ENCODE measurements around the gene MGMT.

MGMT gene

GRCh38 chr10:129536336-129536735, 69.3 kb downstream of the MGMT start:
- Histone ChIP-seq H3K36me3 (no peaks in the 10 kb centered on the region), H3K4me3 (ENCODE audit: low read depth, low read length) (no peak overlapping the region)

GRCh38 chr10:129537151-129537550, 70.1 kb downstream of the MGMT start:
- TF ChIP-seq CTCF (IDR thresholded peaks at IDR 0.05; ENCODE audit: low read depth, low read length): no peak
- Histone ChIP-seq H3K36me3 (no peaks in the 10 kb centered on the region), H3K27me3 (ENCODE audit: insufficient read depth, low read depth, severe bottlenecking) (no peaks in the 10 kb centered on the region), H3K9me3 (ENCODE audit: severe bottlenecking) (no peaks in the 10 kb centered on the region), H3K27ac (no peak overlapping the region), H3K4me3 (ENCODE audit: low read depth, low read length) (no peak overlapping the region)
- no peak for DNase-seq

More at GRCh38 chr10:129536336-129536735, 69.3 kb downstream of the MGMT start:
- no peak for TF ChIP-seq CTCF (IDR thresholded peaks at IDR 0.05; ENCODE audit: low read depth, low read length)
- H3K9me3 ChIP-seq (ENCODE audit: severe bottlenecking): no peaks in the 10 kb centered on the region
- no peak for DNase-seq
- H3K27me3 ChIP-seq (ENCODE audit: insufficient read depth, low read depth, severe bottlenecking): no peaks in the 10 kb centered on the region
- no peak overlapping the region for H3K27ac ChIP-seq

- Histone ChIP-seq H3K27me3 (ENCODE audit: insufficient read depth, low read depth, severe bottlenecking) (no peaks in the 10 kb centered on the region), H3K36me3 (no peaks in the 10 kb centered on the region), H3K27ac (no peak overlapping the region), H3K9me3 (ENCODE audit: severe bottlenecking) (no peaks in the 10 kb centered on the region), H3K4me3 (ENCODE audit: low read depth, low read length) (no peak overlapping the region)
- DNase-seq: no peak
- TF ChIP-seq CTCF (IDR thresholded peaks at IDR 0.05; ENCODE audit: low read depth, low read length): no peak
Measured at GRCh38 chr10:129538236-129538635, 71.2 kb downstream of the MGMT start.

GRCh38 chr10:129541200-129541599, 74.2 kb downstream of the MGMT start:
- H3K36me3 ChIP-seq: no peaks in the 10 kb centered on the region
- H3K9me3 ChIP-seq (ENCODE audit: severe bottlenecking): no peaks in the 10 kb centered on the region
- no peak overlapping the region for H3K27ac ChIP-seq
- H3K27me3 ChIP-seq (ENCODE audit: insufficient read depth, low read depth, severe bottlenecking): no peaks in the 10 kb centered on the region
- no peak for TF ChIP-seq CTCF (IDR thresholded peaks at IDR 0.05; ENCODE audit: low read depth, low read length)
- H3K4me3 ChIP-seq (ENCODE audit: low read depth, low read length): no peak overlapping the region
- DNase-seq: no peak

GRCh38 chr10:129541748-129542487, 74.9 kb downstream of the MGMT start:
- H3K27me3 ChIP-seq (ENCODE audit: insufficient read depth, low read depth, severe bottlenecking): no peaks in the 10 kb centered on the region
- H3K4me3 ChIP-seq (ENCODE audit: low read depth, low read length): no peak overlapping the region
- no peaks in the 10 kb centered on the region for H3K9me3 ChIP-seq (ENCODE audit: severe bottlenecking)
- no peaks in the 10 kb centered on the region for H3K36me3 ChIP-seq
- TF ChIP-seq CTCF (IDR thresholded peaks at IDR 0.05; ENCODE audit: low read depth, low read length): no peak
- no peak overlapping the region for H3K27ac ChIP-seq
- no peak for DNase-seq

GRCh38 chr10:129542589-129542988, 75.5 kb downstream of the MGMT start:
- no peak for DNase-seq
- no peaks in the 10 kb centered on the region for H3K36me3 ChIP-seq
- TF ChIP-seq CTCF (IDR thresholded peaks at IDR 0.05; ENCODE audit: low read depth, low read length): no peak
- H3K27me3 ChIP-seq (ENCODE audit: insufficient read depth, low read depth, severe bottlenecking): no peaks in the 10 kb centered on the region
- no peaks in the 10 kb centered on the region for H3K9me3 ChIP-seq (ENCODE audit: severe bottlenecking)
- H3K4me3 ChIP-seq (ENCODE audit: low read depth, low read length): no peak overlapping the region
- no peak overlapping the region for H3K27ac ChIP-seq
